Measurements from ENCODE around the gene C1QL1. TPM values are rescaled to one million over a fixed set of nuclear protein-coding genes. Genes with fewer than 3 reads are reported as not detected.

C1QL1 gene
- total RNA-seq, 2 donors from 2014 or later, result 1.6 to 3.6 TPM

- Histone ChIP-seq H3K27ac (no peak overlapping the region), H3K4me3 (no peak overlapping the region), H3K36me3 (no peaks in the 10 kb centered on the region), H3K4me1 (peaks cover 0 to 39% of the 10 kb centered on the region in 2 donors), H3K9me3 (no peaks in the 10 kb centered on the region), H3K27me3 (peaks cover 5 to 8% of the 10 kb centered on the region in 2 donors)
- TF ChIP-seq, protein P1, sequence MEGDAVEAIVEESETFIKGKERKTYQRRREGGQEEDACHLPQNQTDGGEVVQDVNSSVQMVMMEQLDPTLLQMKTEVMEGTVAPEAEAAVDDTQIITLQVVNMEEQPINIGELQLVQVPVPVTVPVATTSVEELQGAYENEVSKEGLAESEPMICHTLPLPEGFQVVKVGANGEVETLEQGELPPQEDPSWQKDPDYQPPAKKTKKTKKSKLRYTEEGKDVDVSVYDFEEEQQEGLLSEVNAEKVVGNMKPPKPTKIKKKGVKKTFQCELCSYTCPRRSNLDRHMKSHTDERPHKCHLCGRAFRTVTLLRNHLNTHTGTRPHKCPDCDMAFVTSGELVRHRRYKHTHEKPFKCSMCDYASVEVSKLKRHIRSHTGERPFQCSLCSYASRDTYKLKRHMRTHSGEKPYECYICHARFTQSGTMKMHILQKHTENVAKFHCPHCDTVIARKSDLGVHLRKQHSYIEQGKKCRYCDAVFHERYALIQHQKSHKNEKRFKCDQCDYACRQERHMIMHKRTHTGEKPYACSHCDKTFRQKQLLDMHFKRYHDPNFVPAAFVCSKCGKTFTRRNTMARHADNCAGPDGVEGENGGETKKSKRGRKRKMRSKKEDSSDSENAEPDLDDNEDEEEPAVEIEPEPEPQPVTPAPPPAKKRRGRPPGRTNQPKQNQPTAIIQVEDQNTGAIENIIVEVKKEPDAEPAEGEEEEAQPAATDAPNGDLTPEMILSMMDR (IDR thresholded peaks at IDR 0.05), result no peak
- DNase-seq (ENCODE audit: low spot score), result no peak
Measured at GRCh38 chr17:44971776-44972483, 3.8 kb upstream of the C1QL1 start.

GRCh38 chr17:44970136-44970741 is 2.1 kb upstream of the C1QL1 start:
- H3K27me3 ChIP-seq, result peaks cover 8 to 22% of the 10 kb centered on the region in 2 donors

DNA sequence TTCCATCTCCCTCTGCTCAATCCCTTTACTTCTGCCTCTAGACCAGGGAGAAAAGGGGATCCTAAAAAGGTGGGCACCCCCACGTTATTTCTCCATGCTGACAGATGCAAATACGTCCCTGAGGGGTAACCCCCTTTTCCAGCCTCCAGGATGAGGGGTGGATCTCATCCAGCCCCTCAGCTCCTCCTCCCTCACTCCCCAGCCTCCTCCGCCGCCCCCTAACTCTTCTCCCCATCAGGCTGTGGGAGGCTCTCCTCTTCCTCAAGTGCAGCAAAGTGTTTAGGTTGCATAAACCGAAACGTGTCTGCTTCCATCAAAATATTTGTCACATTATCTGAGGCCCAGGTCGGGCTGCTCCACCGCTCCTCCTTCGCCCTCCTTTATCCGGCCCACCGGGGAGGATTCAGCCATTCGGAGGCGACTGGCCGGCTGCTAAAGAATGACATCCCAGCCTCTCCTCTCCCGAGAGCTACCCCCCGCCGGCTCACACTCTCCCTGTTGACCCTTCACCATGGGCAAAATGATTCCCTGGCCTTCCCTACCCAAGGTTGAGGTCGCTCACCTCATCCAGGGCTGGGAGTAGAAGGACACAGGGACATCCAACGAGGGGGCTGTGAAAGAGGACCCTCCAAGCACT is 1.2 kb upstream of the C1QL1 start:
- peaks cover 0 to 41% of the 10 kb centered on the region in 2 donors for H3K4me1 ChIP-seq
- H3K27me3 ChIP-seq, result peaks cover 8 to 22% of the 10 kb centered on the region in 2 donors
- TF ChIP-seq, protein P1 (IDR thresholded peaks at IDR 0.05), result no peak
- H3K27ac ChIP-seq, result no peak overlapping the region
- no peak for DNase-seq (ENCODE audit: low spot score)
- no peak overlapping the region for H3K4me3 ChIP-seq
- H3K9me3 ChIP-seq, result no peaks in the 10 kb centered on the region
- H3K36me3 ChIP-seq, result no peaks in the 10 kb centered on the region

More at GRCh38 chr17:44970136-44970741, 2.1 kb upstream of the C1QL1 start:
- Histone ChIP-seq H3K4me1 (peaks cover 0 to 41% of the 10 kb centered on the region in 2 donors), H3K4me3 (peak overlapping the region; percentile 40 to 58), H3K27ac (peak overlapping the region; percentile 69 to 78), H3K9me3 (no peaks in the 10 kb centered on the region), H3K36me3 (no peaks in the 10 kb centered on the region)
- TF ChIP-seq, protein P1 (IDR thresholded peaks at IDR 0.05), result no peak
- DNase-seq (ENCODE audit: low spot score), result no peak

- Histone ChIP-seq H3K9me3 (no peaks in the 10 kb centered on the region), H3K4me3 (peak overlapping the region in 1 of 2 donors; percentile 28), H3K36me3 (no peaks in the 10 kb centered on the region), H3K4me1 (peaks cover 0 to 40% of the 10 kb centered on the region in 2 donors), H3K27ac (no peak overlapping the region), H3K27me3 (peaks cover 8 to 22% of the 10 kb centered on the region in 2 donors)
- TF ChIP-seq, protein P1 (IDR thresholded peaks at IDR 0.05), result no peak
- no peak for DNase-seq (ENCODE audit: low spot score)
Measured at GRCh38 chr17:44967907-44968224, 237 bp downstream of the C1QL1 start.

GRCh38 chr17:44967026-44967906 is 837 bp downstream of the C1QL1 start:
- TF ChIP-seq, protein P1 (IDR thresholded peaks at IDR 0.05), result no peak
- DNase-seq (ENCODE audit: low spot score), result no peak
- Histone ChIP-seq H3K4me1 (peaks cover 0 to 34% of the 10 kb centered on the region in 2 donors), H3K9me3 (no peaks in the 10 kb centered on the region), H3K27ac (no peak overlapping the region), H3K27me3 (peaks cover 8 to 22% of the 10 kb centered on the region in 2 donors), H3K36me3 (no peaks in the 10 kb centered on the region), H3K4me3 (peak overlapping the region in 1 of 2 donors; percentile 28)
